ENCODE results near the gene CHAT.

DNA sequence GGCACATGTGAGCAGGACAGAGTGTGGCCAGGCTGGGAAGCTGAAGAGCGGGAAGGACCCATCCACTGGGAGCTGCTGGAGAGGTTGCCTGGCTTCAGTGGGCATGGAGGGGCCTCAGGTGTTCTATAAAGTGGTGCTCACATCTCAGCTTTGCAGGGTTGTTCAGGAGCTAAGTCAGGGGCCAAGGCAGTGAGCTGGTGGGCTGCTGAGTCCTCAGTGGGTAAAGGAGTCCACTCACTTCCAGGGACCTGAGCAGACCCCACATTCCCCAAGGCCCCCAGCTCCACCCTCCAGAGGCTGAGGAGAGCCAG, 36.8 kb downstream of the CHAT start:
- TF ChIP-seq, protein P1, sequence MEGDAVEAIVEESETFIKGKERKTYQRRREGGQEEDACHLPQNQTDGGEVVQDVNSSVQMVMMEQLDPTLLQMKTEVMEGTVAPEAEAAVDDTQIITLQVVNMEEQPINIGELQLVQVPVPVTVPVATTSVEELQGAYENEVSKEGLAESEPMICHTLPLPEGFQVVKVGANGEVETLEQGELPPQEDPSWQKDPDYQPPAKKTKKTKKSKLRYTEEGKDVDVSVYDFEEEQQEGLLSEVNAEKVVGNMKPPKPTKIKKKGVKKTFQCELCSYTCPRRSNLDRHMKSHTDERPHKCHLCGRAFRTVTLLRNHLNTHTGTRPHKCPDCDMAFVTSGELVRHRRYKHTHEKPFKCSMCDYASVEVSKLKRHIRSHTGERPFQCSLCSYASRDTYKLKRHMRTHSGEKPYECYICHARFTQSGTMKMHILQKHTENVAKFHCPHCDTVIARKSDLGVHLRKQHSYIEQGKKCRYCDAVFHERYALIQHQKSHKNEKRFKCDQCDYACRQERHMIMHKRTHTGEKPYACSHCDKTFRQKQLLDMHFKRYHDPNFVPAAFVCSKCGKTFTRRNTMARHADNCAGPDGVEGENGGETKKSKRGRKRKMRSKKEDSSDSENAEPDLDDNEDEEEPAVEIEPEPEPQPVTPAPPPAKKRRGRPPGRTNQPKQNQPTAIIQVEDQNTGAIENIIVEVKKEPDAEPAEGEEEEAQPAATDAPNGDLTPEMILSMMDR (conservative IDR thresholded peaks at IDR 0.05; ENCODE audit: low read length) = no peak
- no peak for TF ChIP-seq EZH2phosphoT487 (IDR thresholded peaks at IDR 0.05; ENCODE audit: borderline replicate concordance)
